Sigmoid colon (tissue), 7 donors: ENCODE data around the gene FLNB. TPM values are rescaled to one million over a fixed set of nuclear protein-coding genes. Genes with fewer than 3 reads are reported as not detected.
A peak's percentile ranks its signal among the peaks of the same experiment; 100 is the strongest.

ENCODE experiments used
- DNase-seq: peaks from one replicate; pipeline ENCODE4 v3.0.0-alpha.2; 2019
- H3K27ac ChIP-seq, 4 donors: fragments of 200-600 bp; sonication (generic); one replicate each; pipeline ENCODE4 v1.5.1; 2016 to 2019; ENCODE audit warnings: mild to moderate bottlenecking in 1 of 4
- H3K27me3 ChIP-seq, 3 donors: fragments of 200-600 bp; sonication (generic); one replicate each; pipeline ENCODE4 v1.5.1; 2019; ENCODE audit warnings: mild to moderate bottlenecking in 1 of 3
- H3K36me3 ChIP-seq, 4 donors: fragments of 200-600 bp; sonication (generic); one replicate each; pipeline ENCODE4 v1.5.1; 2016 to 2019
- H3K4me1 ChIP-seq, 4 donors: fragments of 200-600 bp; sonication (generic); one replicate each; pipeline ENCODE4 v1.5.1; 2017 to 2019
- H3K4me3 ChIP-seq, 4 donors: fragments of 200-600 bp; sonication (generic); one replicate each; pipeline ENCODE4 v1.5.1; 2017 to 2019; ENCODE audit warnings: mild to moderate bottlenecking in 2 of 4, moderate library complexity in 1 of 4
- H3K9me3 ChIP-seq, 4 donors: fragments of 200-600 bp in 3 of 4; sonication (generic) in 3 of 4; one replicate each; pipeline versions ENCODE4 v1.5.1 to v1.6.1; 2013 to 2019
- EP300 ChIP-seq, 4 donors: sonication (generic); formaldehyde crosslinking; IDR thresholded peaks; one replicate each; pipeline ENCODE4 v1.6.1; 2017; ENCODE audit warnings: antibody characterized with exemption in 4 of 4
- POLR2A ChIP-seq, 2 donors: fragments of 450-650 bp; IDR thresholded peaks; one replicate each; pipeline ENCODE4 v1.6.1; 2016; ENCODE audit warnings: antibody characterized with exemption in 2 of 2, mild to moderate bottlenecking in 2 of 2, moderate library complexity in 2 of 2
- POLR2AphosphoS5 ChIP-seq, 4 donors: sonication (generic); formaldehyde crosslinking; IDR thresholded peaks; one replicate each; pipeline ENCODE4 v1.6.1; 2017; ENCODE audit warnings: antibody characterized with exemption in 4 of 4
- WGBS, 2 donors: extraction: QIAGEN DNeasy Blood & Tissue Kit; methylation state at CpG; one replicate each; pipeline ENCODE4 v1.1.7; 2013; 5-methylcytosine and 5-hydroxymethylcytosine counted together
- intact Hi-C: fragments of 100-400 bp; cut with DNase I; formaldehyde crosslinking; loops from one replicate; pipeline ENCODE4 v1.15.1; 2023
- polyA plus RNA-seq, 3 donors: library from polyadenylated mRNA; stranded (reverse); fragments of 200-250 nt; gene quantifications; one replicate each; pipeline ENCODE4 v1.2.3, GENCODE V29; 2013
- total RNA-seq, 4 donors: library from RNA; depleted of rRNA; stranded (reverse); fragments of >200 nt; gene quantifications; one replicate each; pipeline ENCODE4 v1.1.0, GENCODE V29; 2016
- TF ChIP-seq, protein P1 (sequence below), 4 experiments: fragments of 450-650 bp in 3 of 4; fragments of 200-600 bp in 1 of 4; IDR thresholded peaks; one replicate each; pipeline ENCODE4 v1.5.1; 2016 to 2019; ENCODE audit warnings: antibody characterized with exemption in 4 of 4, mild to moderate bottlenecking in 3 of 4, moderate library complexity in 2 of 4
- donor health status: healthy with polysubstance abuse.
- donor health status: Bipolar disorder and iron deficiency.
- donor health status: healthy.

The FLNB gene
- total and polyA plus RNA-seq, 7 donors, result 51.7 to 277 (median 109) TPM

DNA sequence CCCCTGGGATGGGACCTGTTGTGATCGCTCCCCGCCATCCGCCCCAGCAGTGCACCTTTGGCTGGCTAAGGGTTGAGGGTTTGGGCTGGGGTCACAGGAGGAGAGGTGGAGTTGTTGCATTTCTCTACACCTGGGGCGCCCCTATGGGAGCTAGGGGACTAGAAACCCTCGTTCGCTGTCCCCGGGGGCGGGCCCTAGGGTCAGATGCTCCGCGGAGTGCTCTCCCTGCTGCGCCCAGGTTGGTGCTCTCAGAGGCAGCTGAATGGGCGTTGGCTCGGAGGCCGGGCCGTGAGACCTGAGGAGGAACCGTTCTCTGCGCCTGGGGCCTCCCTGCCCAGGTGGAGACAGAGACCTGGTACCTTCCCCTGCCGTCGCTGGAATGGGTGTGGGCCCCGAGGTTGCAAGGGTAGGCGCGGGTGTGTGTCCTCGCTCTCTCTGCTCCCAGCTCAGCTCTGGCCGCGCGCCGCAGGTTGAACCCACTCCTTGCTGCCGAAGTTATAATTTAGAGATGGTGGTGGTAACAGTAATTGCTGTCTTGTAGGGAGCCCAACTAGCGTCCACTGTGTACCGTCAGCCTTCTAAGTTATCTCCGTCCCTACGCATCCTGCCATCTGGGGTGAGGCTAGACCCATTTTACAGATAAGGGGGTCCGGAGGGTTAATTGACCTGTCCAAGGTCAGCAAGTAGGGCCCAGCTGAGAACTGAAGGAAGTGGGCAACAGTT, 965 bp downstream of the FLNB start:
- Histone ChIP-seq H3K9me3 (no peaks in the 10 kb centered on the region), H3K4me1 (peaks cover 0 to 51% (median 43%) of the 10 kb centered on the region in 4 donors), H3K36me3 (no peaks in the 10 kb centered on the region), H3K27ac (peak overlapping the region; percentile 86 to 93 (median 88)), H3K27me3 (no peaks in the 10 kb centered on the region), H3K4me3 (peak overlapping the region; percentile 68 to 94 (median 84))
- WGBS, 2 donors, result 4 to 13% methylated on average over 33 of the region's 33 CpGs
- peak; percentile 67 for DNase-seq
- intact Hi-C loops, result loop anchor here (2.0 to 5.0 kb wide), 6 partner anchors 57 to 298 kb away; partner anchors contain the start of genes ABHD6, HTD2 and RPP14
- TF ChIP-seq, protein P1, sequence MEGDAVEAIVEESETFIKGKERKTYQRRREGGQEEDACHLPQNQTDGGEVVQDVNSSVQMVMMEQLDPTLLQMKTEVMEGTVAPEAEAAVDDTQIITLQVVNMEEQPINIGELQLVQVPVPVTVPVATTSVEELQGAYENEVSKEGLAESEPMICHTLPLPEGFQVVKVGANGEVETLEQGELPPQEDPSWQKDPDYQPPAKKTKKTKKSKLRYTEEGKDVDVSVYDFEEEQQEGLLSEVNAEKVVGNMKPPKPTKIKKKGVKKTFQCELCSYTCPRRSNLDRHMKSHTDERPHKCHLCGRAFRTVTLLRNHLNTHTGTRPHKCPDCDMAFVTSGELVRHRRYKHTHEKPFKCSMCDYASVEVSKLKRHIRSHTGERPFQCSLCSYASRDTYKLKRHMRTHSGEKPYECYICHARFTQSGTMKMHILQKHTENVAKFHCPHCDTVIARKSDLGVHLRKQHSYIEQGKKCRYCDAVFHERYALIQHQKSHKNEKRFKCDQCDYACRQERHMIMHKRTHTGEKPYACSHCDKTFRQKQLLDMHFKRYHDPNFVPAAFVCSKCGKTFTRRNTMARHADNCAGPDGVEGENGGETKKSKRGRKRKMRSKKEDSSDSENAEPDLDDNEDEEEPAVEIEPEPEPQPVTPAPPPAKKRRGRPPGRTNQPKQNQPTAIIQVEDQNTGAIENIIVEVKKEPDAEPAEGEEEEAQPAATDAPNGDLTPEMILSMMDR (IDR thresholded peaks at IDR 0.05), result no peak
- TF ChIP-seq POLR2AphosphoS5 (IDR thresholded peaks at IDR 0.05), result peak in 2 of 4 donors; percentile 4 to 12

GRCh38 chr3:58009749-58010535, 1.7 kb downstream of the FLNB start:
- H3K36me3 ChIP-seq, result no peaks in the 10 kb centered on the region
- H3K27ac ChIP-seq, result peak overlapping the region; percentile 86 to 93 (median 88)
- H3K27me3 ChIP-seq, result no peaks in the 10 kb centered on the region
- intact Hi-C loops, result loop anchor here (2.0 to 5.0 kb wide), 7 partner anchors 58 to 297 kb away; partner anchors contain the start of genes ABHD6, HTD2 and RPP14
- 11 to 38% methylated on average over 6 of the region's 6 CpGs for WGBS, 2 donors
- peak; percentile 58 for DNase-seq
- H3K9me3 ChIP-seq, result no peaks in the 10 kb centered on the region
- TF ChIP-seq, protein P1 (IDR thresholded peaks at IDR 0.05), result no peak
- TF ChIP-seq EP300 (IDR thresholded peaks at IDR 0.05) (no peak), POLR2AphosphoS5 (IDR thresholded peaks at IDR 0.05) (peak in 1 of 4 donors; percentile 16)
- H3K4me3 ChIP-seq, result peak overlapping the region; percentile 68 to 94 (median 84)
- H3K4me1 ChIP-seq, result peaks cover 0 to 58% (median 50%) of the 10 kb centered on the region in 4 donors

- DNase-seq, result no peak
- Histone ChIP-seq H3K4me3 (peak overlapping the region; percentile 68 to 94 (median 84)), H3K36me3 (no peaks in the 10 kb centered on the region), H3K27ac (peak overlapping the region; percentile 86 to 93 (median 88)), H3K4me1 (peaks cover 0 to 64% (median 56%) of the 10 kb centered on the region in 4 donors), H3K27me3 (no peaks in the 10 kb centered on the region), H3K9me3 (no peaks in the 10 kb centered on the region)
- TF ChIP-seq, protein P1 (IDR thresholded peaks at IDR 0.05), result no peak
- TF ChIP-seq POLR2AphosphoS5 (IDR thresholded peaks at IDR 0.05) (no peak), EP300 (IDR thresholded peaks at IDR 0.05) (no peak), POLR2A (IDR thresholded peaks at IDR 0.05) (no peak)
- WGBS, 2 donors, result 18 to 48% methylated on average over 5 of the region's 5 CpGs
- intact Hi-C loops, result loop anchor here (2.0 kb wide), 1 partner anchor 60 kb away; no protein-coding TSS in a partner anchor
Observed at GRCh38 chr3:58010562-58010961, 2.3 kb downstream of the FLNB start.

DNA sequence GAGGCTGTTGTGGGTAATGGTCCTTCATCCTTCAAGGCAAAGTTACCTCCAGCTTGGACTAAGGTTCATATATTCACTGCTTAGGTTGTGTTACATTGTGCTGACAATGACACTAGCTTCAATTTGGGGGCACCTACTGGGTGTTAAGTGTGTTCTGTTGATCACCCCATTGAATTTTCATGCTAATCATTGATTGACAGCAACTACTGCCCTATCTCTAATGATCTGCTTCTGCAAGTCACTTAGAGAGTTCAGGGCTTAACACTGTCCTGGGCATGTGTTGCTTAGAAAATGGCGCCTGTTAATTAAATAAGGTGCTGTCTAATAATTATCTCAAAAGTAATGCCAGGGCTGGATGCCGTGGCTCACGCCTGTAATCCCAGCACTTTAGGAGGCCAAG, 3.4 kb downstream of the FLNB start:
- H3K9me3 ChIP-seq, result no peaks in the 10 kb centered on the region
- H3K27me3 ChIP-seq, result no peaks in the 10 kb centered on the region
- 48 to 85% methylated on average over 3 of the region's 3 CpGs for WGBS, 2 donors
- H3K4me3 ChIP-seq, result peak overlapping the region in 3 of 4 donors; percentile 68 to 92 (median 77)
- intact Hi-C loops, result loop anchor here (2.0 kb wide), 1 partner anchor 59 kb away; no protein-coding TSS in a partner anchor
- H3K27ac ChIP-seq, result peak overlapping the region; percentile 86 to 93 (median 88)
- no peaks in the 10 kb centered on the region for H3K36me3 ChIP-seq
- peaks cover 0 to 73% (median 65%) of the 10 kb centered on the region in 4 donors for H3K4me1 ChIP-seq
- TF ChIP-seq, protein P1 (IDR thresholded peaks at IDR 0.05), result no peak
- no peak for TF ChIP-seq POLR2AphosphoS5 (IDR thresholded peaks at IDR 0.05)
- no peak for TF ChIP-seq POLR2A (IDR thresholded peaks at IDR 0.05)
- no peak for TF ChIP-seq EP300 (IDR thresholded peaks at IDR 0.05)
- no peak for DNase-seq
